Naive thymus-derived CD4-positive, alpha-beta T cell (primary cell): ENCODE results near the gene DIS3L. TPM values are rescaled to one million over a fixed set of nuclear protein-coding genes. Genes with fewer than 3 reads are reported as not detected.

Source experiments
- ATAC-seq: fragments of 150-1000 bp; cut with Tn5 transposase; 2 replicates; pipeline ENCODE4 v1.10.0; 2021; ENCODE audit warnings: mild to moderate bottlenecking, moderate library complexity
- CTCF ChIA-PET: fragments of 350-600 bp; sonication (Branson Sonifier 250); formaldehyde crosslinking; loops from one replicate; lab custom pipeline; 2021; ENCODE audit warnings: antibody characterized with exemption; lab: Charles Lee
- POLR2A ChIA-PET: fragments of 350-600 bp; sonication (Branson Sonifier 250); formaldehyde crosslinking; loops from one replicate; lab custom pipeline; 2021; ENCODE audit warnings: antibody characterized with exemption, inconsistent platforms; lab: Charles Lee
- DNase-seq, 9 donors: peaks; one replicate each; pipeline versions ENCODE4 v3.0.0 to v3.0.0-alpha.2; 2020 to 2022; ENCODE audit warnings: mixed read lengths in 1 of 9
- H3K27ac ChIP-seq: one replicate; pipeline ENCODE4 v1.7.0; 2013; ENCODE audit warnings: mild to moderate bottlenecking, low read depth, low read length, moderate library complexity
- H3K27me3 ChIP-seq, 2 donors: one replicate each; pipeline ENCODE4 v1.7.0; 2013; ENCODE audit warnings: low read length in 2 of 2, mild to moderate bottlenecking in 2 of 2, moderate library complexity in 2 of 2; ENCODE audit not compliant: control insufficient read depth in 2 of 2, insufficient read depth in 2 of 2
- H3K36me3 ChIP-seq, 3 experiments: 1 replicate in 2 of 3; 2 replicates in 1 of 3; pipeline ENCODE4 v1.7.0; 2013; ENCODE audit warnings: low read length in 3 of 3, mild to moderate bottlenecking in 3 of 3, moderate library complexity in 1 of 3; ENCODE audit not compliant: insufficient read depth in 3 of 3, control insufficient read depth in 2 of 3
- H3K4me1 ChIP-seq, 2 donors: one replicate each; pipeline ENCODE4 v1.7.0; 2013; ENCODE audit warnings: low read length in 2 of 2, mild to moderate bottlenecking in 2 of 2, moderate library complexity in 1 of 2; ENCODE audit not compliant: control insufficient read depth in 2 of 2, insufficient read depth in 2 of 2
- H3K4me3 ChIP-seq: 2 replicates; pipeline ENCODE4 v1.7.0; 2013; ENCODE audit warnings: mild to moderate bottlenecking, low read length
- H3K9me3 ChIP-seq, 3 experiments: 1 replicate in 2 of 3; 2 replicates in 1 of 3; pipeline ENCODE4 v1.7.0; 2013; ENCODE audit warnings: low read length in 3 of 3; ENCODE audit not compliant: control insufficient read depth in 2 of 3
- H3K27ac Mint-ChIP-seq, 9 donors: one replicate each; pipeline ENCODE4 v1.8.0; 2020 to 2022; ENCODE audit warnings: mixed read lengths in 9 of 9, mild to moderate bottlenecking in 8 of 9, moderate library complexity in 5 of 9, inconsistent platforms in 2 of 9
- H3K27me3 Mint-ChIP-seq, 5 donors: one replicate each; pipeline ENCODE4 v1.8.0; 2021 to 2022; ENCODE audit warnings: mixed read lengths in 5 of 5, mild to moderate bottlenecking in 1 of 5
- H3K36me3 Mint-ChIP-seq, 5 donors: one replicate each; pipeline ENCODE4 v1.8.0; 2020 to 2022; ENCODE audit warnings: mixed read lengths in 5 of 5, mild to moderate bottlenecking in 3 of 5, inconsistent platforms in 1 of 5
- H3K4me1 Mint-ChIP-seq, 7 donors: one replicate each; pipeline ENCODE4 v1.8.0; 2020 to 2022; ENCODE audit warnings: mixed read lengths in 7 of 7, mild to moderate bottlenecking in 3 of 7, inconsistent platforms in 1 of 7
- H3K4me3 Mint-ChIP-seq, 10 donors: one replicate each; pipeline ENCODE4 v1.8.0; 2020 to 2022; ENCODE audit warnings: mild to moderate bottlenecking in 10 of 10, mixed read lengths in 10 of 10, moderate library complexity in 6 of 10, inconsistent platforms in 2 of 10
- H3K9me3 Mint-ChIP-seq, 11 donors: one replicate each; pipeline ENCODE4 v1.8.0; 2020 to 2022; ENCODE audit warnings: mixed read lengths in 11 of 11, mild to moderate bottlenecking in 4 of 11, inconsistent platforms in 1 of 11, moderate library complexity in 1 of 11
- intact Hi-C, 2 donors: fragments of 100-400 bp; cut with micrococcal nuclease; formaldehyde crosslinking; loops; one replicate each; pipeline ENCODE4 v1.15.1; 2023
- polyA plus RNA-seq, 2 donors: library from polyadenylated mRNA; unstranded; fragments of 300-500 nt; fragmentation: Illumina TruSeq; gene quantifications; one replicate each; pipeline ENCODE4 v1.2.3, GENCODE V29; 2021
- total RNA-seq, 6 experiments: library from RNA in 5 of 6; stranded (reverse) in 5 of 6; gene quantifications; 1 replicate in 5 of 6; 2 replicates in 1 of 6; pipeline ENCODE4 v1.2.3 and lab custom pipeline; 2021 to 2026

DIS3L gene
- total and polyA plus RNA-seq, 7 experiments from 2014 or later = 25.3 to 48.8 (median 38.1) TPM

- DNase-seq (peak in 1 of 9 donors; percentile 4), ATAC-seq (no peak)
- Mint-ChIP-seq H3K27ac (peak overlapping the region; percentile 86 to 97 (median 95)), H3K4me1 (peaks cover 21 to 61% (median 53%) of the 10 kb centered on the region in 7 donors), H3K4me3 (peak overlapping the region; percentile 73 to 88 (median 85)), H3K27me3 (peaks cover 0 to 4% (median 0%) of the 10 kb centered on the region in 5 donors), H3K36me3 (peaks cover 0 to 4% (median 0%) of the 10 kb centered on the region in 5 donors), H3K9me3 (no peaks in the 10 kb centered on the region)
- Histone ChIP-seq H3K27ac (peak overlapping the region; percentile 84), H3K27me3 (no peaks in the 10 kb centered on the region), H3K36me3 (no peaks in the 10 kb centered on the region), H3K4me1 (peaks cover 13 to 35% of the 10 kb centered on the region in 2 donors), H3K9me3 (no peaks in the 10 kb centered on the region), H3K4me3 (no peak overlapping the region)
- POLR2A ChIA-PET = interaction anchor here (0.5 to 3.4 kb wide), 8 partner anchors 9 to 1507 kb away, joined by 3 to 13 read pairs (median 4); partner anchors contain the start of genes RAB11A and SNAPC5
- intact Hi-C loops = loop anchor here (2.0 to 10.0 kb wide), 8 partner anchors 40 to 987 kb away; partner anchors contain the start of genes INTS14 (in 1 of the 2), MAP2K1 (in 1 of the 2), MEGF11 (in 1 of the 2) and RAB11A (in 1 of the 2)
- CTCF ChIA-PET = interaction anchor here (1.0 to 1.1 kb wide), 2 partner anchors 654 to 693 kb away, joined by 3 to 4 read pairs; no protein-coding TSS in a partner anchor
These were observed 1.4 kb upstream of the DIS3L start for GRCh38 chr15:66291816-66292570.

GRCh38 chr15:66292571-66293418 lies 573 bp upstream of the DIS3L start:
- POLR2A ChIA-PET = interaction anchor here (0.6 to 3.4 kb wide), 9 partner anchors 8 to 1508 kb away, joined by 3 to 13 read pairs (median 3); partner anchors contain the start of genes RAB11A and SNAPC5
- Mint-ChIP-seq H3K27ac (peak overlapping the region; percentile 86 to 97 (median 95)), H3K9me3 (no peaks in the 10 kb centered on the region), H3K36me3 (peaks cover 0 to 5% (median 3%) of the 10 kb centered on the region in 5 donors), H3K27me3 (peaks cover 0 to 4% (median 0%) of the 10 kb centered on the region in 5 donors), H3K4me1 (peaks cover 19 to 57% (median 48%) of the 10 kb centered on the region in 7 donors), H3K4me3 (peak overlapping the region; percentile 73 to 88 (median 85))
- H3K27me3 ChIP-seq = no peaks in the 10 kb centered on the region
- peaks cover 13 to 32% of the 10 kb centered on the region in 2 donors for H3K4me1 ChIP-seq
- no peaks in the 10 kb centered on the region for H3K36me3 ChIP-seq
- CTCF ChIA-PET = interaction anchor here (0.6 to 1.1 kb wide), 3 partner anchors 19 to 694 kb away, joined by 3 to 4 read pairs (median 4); no protein-coding TSS in a partner anchor
- ATAC-seq (no peak), DNase-seq (peak in 2 of 9 donors; percentile 5 to 8)
- no peaks in the 10 kb centered on the region for H3K9me3 ChIP-seq
- H3K4me3 ChIP-seq = peak overlapping the region; percentile 69
- peak overlapping the region; percentile 84 for H3K27ac ChIP-seq
- intact Hi-C loops = loop anchor here (1.0 to 10.0 kb wide), 10 partner anchors 40 to 988 kb away; partner anchors contain the start of genes MAP2K1 (in 2 of the 2), TIPIN (in 2 of the 2), INTS14 (in 1 of the 2) and MEGF11 (in 1 of the 2)

GRCh38 chr15:66294157-66294931 lies 976 bp downstream of the DIS3L start:
- Histone ChIP-seq H3K9me3 (no peaks in the 10 kb centered on the region), H3K36me3 (no peaks in the 10 kb centered on the region), H3K27ac (peak overlapping the region; percentile 84), H3K27me3 (no peaks in the 10 kb centered on the region), H3K4me1 (peaks cover 13 to 31% of the 10 kb centered on the region in 2 donors), H3K4me3 (peak overlapping the region; percentile 60)
- intact Hi-C loops = loop anchor here (1.0 to 10.0 kb wide), 7 partner anchors 42 to 990 kb away; partner anchors contain the start of genes INTS14 (in 1 of the 2), MEGF11 (in 1 of the 2), RAB11A (in 1 of the 2) and RNU5B-1 (in 1 of the 2)
- Mint-ChIP-seq H3K9me3 (no peaks in the 10 kb centered on the region), H3K36me3 (peaks cover 0 to 8% (median 4%) of the 10 kb centered on the region in 5 donors), H3K27ac (peak overlapping the region; percentile 85 to 97 (median 94)), H3K4me3 (peak overlapping the region; percentile 82 to 93 (median 89)), H3K27me3 (no peaks in the 10 kb centered on the region), H3K4me1 (peaks cover 22 to 57% (median 48%) of the 10 kb centered on the region in 7 donors)
- peak in 2 of 9 donors; percentile 5 to 27 for DNase-seq
- ATAC-seq = no peak
- CTCF ChIA-PET = interaction anchor here (0.6 to 2.2 kb wide), 2 partner anchors 204 to 515 kb away, joined by 3 to 9 read pairs; no protein-coding TSS in a partner anchor
- POLR2A ChIA-PET = interaction anchor here (0.5 to 3.4 kb wide), 3 partner anchors 10 to 211 kb away, joined by 3 to 13 read pairs (median 6); partner anchors contain the start of genes RPL4, SNAPC5 and ZWILCH

DNA sequence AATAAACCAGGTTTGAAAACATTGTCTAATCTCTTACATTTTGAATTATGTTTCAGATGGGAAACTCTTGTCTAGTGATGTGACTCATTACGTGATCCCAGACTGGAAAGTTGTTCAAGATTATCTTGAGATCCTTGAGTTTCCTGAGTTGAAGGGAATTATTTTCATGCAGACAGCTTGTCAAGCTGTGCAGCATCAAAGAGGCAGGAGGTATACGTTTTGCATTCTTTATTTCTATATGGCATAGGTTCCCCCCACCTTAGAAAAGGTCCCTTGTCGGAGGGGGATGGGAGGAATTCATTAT lies 1.5 kb downstream of the DIS3L start:
- intact Hi-C loops = loop anchor here (1.0 to 10.0 kb wide), 7 partner anchors 43 to 990 kb away; partner anchors contain the start of genes INTS14 (in 1 of the 2), MEGF11 (in 1 of the 2), RAB11A (in 1 of the 2) and RNU5B-1 (in 1 of the 2)
- ATAC-seq (no peak), DNase-seq (no peak)
- ChIA-PET POLR2A (interaction anchor here (0.7 to 3.4 kb wide), 3 partner anchors 202 to 210 kb away, joined by 3 to 13 read pairs (median 6); partner anchors contain the start of genes RPL4, SNAPC5 and ZWILCH), CTCF (interaction anchor here (0.6 to 2.2 kb wide), 2 partner anchors 204 to 515 kb away, joined by 3 to 9 read pairs; no protein-coding TSS in a partner anchor)
- Histone ChIP-seq H3K9me3 (no peaks in the 10 kb centered on the region), H3K4me3 (no peak overlapping the region), H3K27ac (peak overlapping the region; percentile 84), H3K4me1 (peaks cover 13 to 31% of the 10 kb centered on the region in 2 donors), H3K27me3 (no peaks in the 10 kb centered on the region), H3K36me3 (no peaks in the 10 kb centered on the region)
- peaks cover 0 to 8% (median 4%) of the 10 kb centered on the region in 5 donors for H3K36me3 Mint-ChIP-seq
- H3K4me1 Mint-ChIP-seq = peaks cover 22 to 57% (median 48%) of the 10 kb centered on the region in 7 donors
- no peaks in the 10 kb centered on the region for H3K27me3 Mint-ChIP-seq
- peak overlapping the region; percentile 85 to 97 (median 94) for H3K27ac Mint-ChIP-seq
- peak overlapping the region; percentile 82 to 93 (median 89) for H3K4me3 Mint-ChIP-seq
- no peaks in the 10 kb centered on the region for H3K9me3 Mint-ChIP-seq

GRCh38 chr15:66296186-66296585 lies 2.8 kb downstream of the DIS3L start:
- H3K9me3 Mint-ChIP-seq = no peaks in the 10 kb centered on the region
- DNase-seq = no peak
- H3K36me3 ChIP-seq = no peaks in the 10 kb centered on the region
- no peak overlapping the region for H3K27ac ChIP-seq
- H3K4me3 Mint-ChIP-seq = no peak overlapping the region
- H3K27me3 Mint-ChIP-seq = no peaks in the 10 kb centered on the region
- H3K4me3 ChIP-seq = no peak overlapping the region
- H3K9me3 ChIP-seq = no peaks in the 10 kb centered on the region
- peaks cover 0 to 16% (median 4%) of the 10 kb centered on the region in 5 donors for H3K36me3 Mint-ChIP-seq
- intact Hi-C loops = loop anchor here (10.0 kb wide), 3 partner anchors 411 to 991 kb away; partner anchors contain the start of genes INTS14 (in 1 of the 2) and RNU5B-1 (in 1 of the 2)
- ChIA-PET POLR2A (interaction anchor here (0.6 to 1.3 kb wide), 3 partner anchors 202 to 741 kb away, joined by 3 read pairs; no protein-coding TSS in a partner anchor), CTCF (interaction anchor here (0.6 kb wide), 1 partner anchor 203 kb away, joined by 3 read pairs; no protein-coding TSS in a partner anchor)
- no peaks in the 10 kb centered on the region for H3K27me3 ChIP-seq
- peaks cover 13 to 26% of the 10 kb centered on the region in 2 donors for H3K4me1 ChIP-seq
- no peak for ATAC-seq
- H3K4me1 Mint-ChIP-seq = peaks cover 22 to 49% (median 45%) of the 10 kb centered on the region in 7 donors
- peak overlapping the region in 5 of 9 donors; percentile 28 to 95 (median 67) for H3K27ac Mint-ChIP-seq
